ENCODE measurements around the gene APAF1.

The APAF1 gene

DNA sequence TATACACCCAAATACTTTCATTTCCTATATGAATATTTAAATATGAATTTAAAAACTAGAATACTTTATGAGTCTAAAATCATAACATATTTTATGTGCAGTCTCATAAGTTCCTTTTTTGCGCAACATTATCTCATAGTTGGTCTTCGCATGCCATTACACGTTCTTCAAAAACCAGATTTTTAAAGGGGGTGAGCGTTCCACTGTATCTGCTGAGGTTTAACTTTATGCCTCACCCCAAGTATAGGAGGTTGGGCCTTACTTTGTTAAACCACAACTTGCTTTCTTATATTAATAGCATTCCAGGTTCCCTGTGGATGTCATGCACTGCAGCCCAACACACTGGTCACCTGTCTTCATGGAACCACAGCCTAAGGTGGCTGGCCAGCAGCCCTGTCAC, 118.6 kb downstream of the APAF1 start:
- DNase-seq (ENCODE audit: low spot score), result no peak

DNA sequence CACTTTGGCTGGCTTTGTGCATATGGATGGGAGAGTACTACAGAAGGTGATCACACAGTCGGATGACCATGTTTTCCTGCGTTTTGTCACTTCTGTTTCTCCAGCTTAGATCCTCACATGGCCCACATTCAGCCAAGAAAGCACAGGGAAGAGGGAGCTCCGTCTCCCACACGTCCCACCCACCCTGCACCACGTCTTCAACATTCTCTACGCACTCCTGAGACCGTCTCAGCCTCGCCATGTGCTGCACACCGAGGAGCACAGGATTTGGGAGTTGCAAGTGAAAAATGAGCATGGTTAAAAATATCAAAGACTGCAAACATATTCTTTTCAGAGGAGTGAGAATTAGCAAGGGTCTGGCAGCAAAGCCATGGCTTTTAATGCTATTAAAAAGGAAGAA, 122.2 kb downstream of the APAF1 start:
- DNase-seq (ENCODE audit: low spot score), result no peak

DNA sequence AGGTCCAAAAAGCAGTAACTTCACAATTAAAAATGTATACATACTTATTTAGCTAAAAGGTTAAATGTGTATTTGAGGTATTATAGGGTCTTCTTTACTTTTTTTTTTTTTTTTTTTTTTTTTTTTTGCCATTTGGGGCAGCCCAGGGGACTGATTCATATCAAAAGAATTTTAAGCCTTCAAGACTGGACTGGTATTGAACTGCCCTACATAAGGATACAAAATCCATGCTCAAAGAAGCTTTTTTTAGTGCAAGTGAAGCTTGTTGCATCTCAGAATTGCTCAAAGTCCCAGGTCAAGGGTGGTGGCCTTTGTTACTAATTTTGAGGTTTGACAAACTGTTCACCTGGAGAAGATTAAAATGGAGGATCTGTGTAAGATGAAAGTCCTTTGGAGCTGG, 124.0 kb downstream of the APAF1 start:
- no peak for DNase-seq (ENCODE audit: low spot score)

DNA sequence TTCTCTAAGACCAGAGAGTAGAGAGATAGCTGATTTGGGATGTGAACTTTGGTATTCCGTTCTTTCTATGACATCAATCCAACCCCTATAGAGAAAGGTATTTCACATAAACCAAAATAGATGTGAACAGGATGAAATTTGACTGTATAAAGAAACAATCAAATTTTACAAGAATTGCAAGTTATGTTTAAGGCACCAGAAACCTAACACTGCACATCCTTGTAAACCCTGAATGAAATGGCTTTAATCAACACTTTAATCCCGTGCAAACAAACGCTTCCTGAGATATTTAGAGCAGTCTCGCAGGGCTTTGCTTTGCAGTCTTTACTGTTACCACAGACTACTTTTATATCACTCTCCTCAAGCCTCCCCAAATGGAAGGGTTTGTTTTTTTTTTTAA, 125.1 kb downstream of the APAF1 start:
- DNase-seq (ENCODE audit: low spot score), result no peak

DNA sequence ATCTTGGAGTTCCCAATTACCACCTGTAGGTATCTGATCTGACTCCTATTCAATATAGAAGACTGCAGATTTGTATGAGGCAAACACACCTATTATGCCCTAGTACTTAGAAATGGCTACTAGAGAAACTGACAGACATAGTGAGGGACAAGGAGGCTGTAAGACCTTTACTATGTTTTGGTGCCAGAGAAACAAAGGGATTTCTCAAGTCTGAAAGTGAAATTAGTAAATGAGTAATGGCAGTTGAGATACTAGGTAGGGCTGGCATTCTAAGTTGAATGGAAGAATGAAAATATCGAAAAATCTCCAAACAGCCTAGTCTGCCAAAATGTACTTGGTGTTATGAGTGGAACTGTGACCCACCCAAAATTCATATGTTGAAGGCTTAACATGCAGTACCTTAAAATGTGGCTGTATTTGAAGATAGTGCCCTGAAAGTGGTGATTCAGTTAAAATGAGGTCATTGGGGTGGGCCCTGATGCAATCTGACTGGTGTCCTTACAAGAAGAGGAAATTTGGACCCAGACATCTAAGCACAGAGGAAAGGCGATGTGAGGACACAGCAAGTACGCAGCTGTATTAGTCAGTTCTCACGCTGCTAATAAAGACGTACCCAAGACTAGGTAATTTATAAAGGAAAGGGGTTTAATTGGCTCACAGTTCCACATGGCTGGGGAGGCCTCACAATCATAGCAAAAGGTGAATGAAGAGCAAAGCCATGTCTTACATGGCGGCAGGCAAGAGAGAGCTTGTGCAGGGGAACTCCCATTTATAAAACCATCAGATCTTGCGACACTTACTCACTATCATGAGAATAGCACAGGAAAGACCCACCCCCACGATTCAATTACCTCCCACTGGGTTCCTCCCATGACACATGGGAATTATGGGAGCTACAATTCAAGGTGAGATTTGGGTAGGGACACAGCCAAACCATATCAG, 127.0 kb downstream of the APAF1 start:
- no peak for DNase-seq (ENCODE audit: low spot score)

DNA sequence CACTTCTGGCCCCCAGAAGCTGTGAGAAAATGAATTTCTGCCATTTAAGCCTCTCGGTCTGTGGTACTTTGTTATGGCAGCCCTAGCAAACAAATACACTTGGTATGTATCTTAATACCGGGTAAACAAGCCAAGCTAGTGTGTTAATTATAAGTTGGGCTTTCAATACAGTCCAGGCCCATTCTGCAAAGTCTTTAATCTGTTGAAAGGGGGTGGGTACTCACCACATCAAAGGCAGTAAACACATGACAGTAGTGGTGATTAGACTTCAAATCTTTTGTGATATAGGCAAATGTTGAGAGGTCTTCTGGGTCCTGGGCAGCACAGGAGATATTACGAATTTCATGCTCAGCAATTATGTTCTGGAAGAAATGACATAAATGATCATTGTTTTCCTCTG, 127.7 kb downstream of the APAF1 start:
- no peak for DNase-seq (ENCODE audit: low spot score)

DNA sequence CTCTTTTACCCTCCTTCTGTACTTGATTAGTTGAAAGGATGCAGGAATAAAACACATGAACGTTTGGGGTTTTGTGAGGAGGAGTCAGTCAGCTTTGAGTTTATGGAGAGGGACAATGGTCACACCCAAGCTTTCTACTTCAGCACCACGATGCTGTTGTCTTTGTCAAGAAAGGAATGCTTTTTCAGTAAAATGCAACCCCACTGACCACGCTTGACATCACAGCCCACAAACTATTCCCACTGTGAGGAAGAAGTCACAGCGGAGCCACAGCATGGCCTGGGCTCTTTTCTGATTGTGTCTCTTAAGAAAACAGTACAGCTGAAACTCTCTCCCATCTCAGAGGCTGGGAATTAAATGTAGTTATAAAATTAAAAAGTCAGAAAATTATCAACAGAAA, 135.2 kb downstream of the APAF1 start:
- no peak for DNase-seq (ENCODE audit: low spot score)

DNA sequence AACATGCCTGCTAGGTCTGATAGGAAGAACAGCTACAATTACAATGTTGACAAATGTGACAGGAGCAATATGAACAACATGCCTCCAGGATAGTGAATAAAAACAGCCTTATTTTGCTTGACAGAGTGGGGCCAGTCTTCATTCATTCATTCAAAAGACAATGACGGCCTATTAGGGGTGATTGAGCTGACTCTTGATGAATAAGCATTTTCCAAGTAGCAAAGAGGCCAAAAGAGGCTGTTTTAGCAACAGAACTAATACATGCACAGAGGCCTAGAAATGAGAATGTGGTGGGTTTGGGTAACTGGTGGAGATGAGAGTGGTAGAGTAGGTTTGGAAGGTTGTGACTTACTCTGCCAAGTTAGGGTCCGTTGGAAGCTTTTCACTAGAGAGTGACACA, 138.3 kb downstream of the APAF1 start:
- no peak for DNase-seq (ENCODE audit: low spot score)
